PFSK-1 (cell line): ENCODE data around the gene KCNH1.

Experiments
- FOXP2 ChIP-seq: optimal IDR thresholded peaks from 2 replicates; pipeline ENCODE3; 2011; ENCODE audit warnings: borderline replicate concordance, control low read depth, inconsistent platforms; ENCODE audit not compliant: insufficient read depth; ENCODE audit errors: extremely low read length, extremely low read depth
- POLR2AphosphoS5 ChIP-seq: IDR thresholded peaks from 2 replicates; pipeline ENCODE4 v1.6.1; 2012; ENCODE audit warnings: low read depth, mild to moderate bottlenecking, control low read depth, low read length, moderate library complexity
- SIN3A ChIP-seq: IDR thresholded peaks from 2 replicates; pipeline ENCODE4 v1.6.1; 2012; ENCODE audit warnings: mild to moderate bottlenecking, low read length, moderate library complexity, borderline replicate concordance; ENCODE audit not compliant: insufficient read depth
- TAF1 ChIP-seq: IDR thresholded peaks from 2 replicates; pipeline ENCODE4 v1.6.1; 2012; ENCODE audit warnings: low read length, control low read depth, borderline replicate concordance; ENCODE audit not compliant: insufficient read depth
- TF ChIP-seq, protein P1 (sequence below), 2 experiments: IDR thresholded peaks; 2 replicates each; pipeline versions ENCODE4 v1.6.1 to v1.8.0; 2011 to 2012; ENCODE audit warnings: low read depth in 2 of 2, low read length in 2 of 2, control low read depth in 1 of 2, inconsistent platforms in 1 of 2, mild to moderate bottlenecking in 1 of 2, moderate library complexity in 1 of 2; ENCODE audit not compliant: insufficient read depth in 1 of 2

KCNH1 gene

DNA sequence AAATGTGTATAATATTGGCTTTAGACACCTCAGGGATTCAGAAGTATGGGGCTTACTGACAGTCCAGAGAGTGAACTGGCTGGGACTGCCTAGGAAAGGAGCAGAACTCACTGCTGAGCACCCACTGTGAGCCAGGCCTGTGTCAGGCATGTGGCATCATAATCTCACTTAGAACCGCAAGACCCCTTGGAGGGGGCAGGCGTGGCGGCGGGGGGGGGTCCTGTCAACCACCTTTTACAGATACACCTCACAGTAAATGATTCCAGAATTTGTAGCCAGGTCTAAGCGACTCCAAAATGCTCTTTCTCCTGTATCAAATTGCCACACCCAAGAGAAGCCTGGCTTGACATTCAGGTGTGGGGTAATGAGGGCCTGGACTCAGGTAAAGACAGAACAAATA lies 235.5 kb downstream of the KCNH1 start:
- TF ChIP-seq, protein P1, sequence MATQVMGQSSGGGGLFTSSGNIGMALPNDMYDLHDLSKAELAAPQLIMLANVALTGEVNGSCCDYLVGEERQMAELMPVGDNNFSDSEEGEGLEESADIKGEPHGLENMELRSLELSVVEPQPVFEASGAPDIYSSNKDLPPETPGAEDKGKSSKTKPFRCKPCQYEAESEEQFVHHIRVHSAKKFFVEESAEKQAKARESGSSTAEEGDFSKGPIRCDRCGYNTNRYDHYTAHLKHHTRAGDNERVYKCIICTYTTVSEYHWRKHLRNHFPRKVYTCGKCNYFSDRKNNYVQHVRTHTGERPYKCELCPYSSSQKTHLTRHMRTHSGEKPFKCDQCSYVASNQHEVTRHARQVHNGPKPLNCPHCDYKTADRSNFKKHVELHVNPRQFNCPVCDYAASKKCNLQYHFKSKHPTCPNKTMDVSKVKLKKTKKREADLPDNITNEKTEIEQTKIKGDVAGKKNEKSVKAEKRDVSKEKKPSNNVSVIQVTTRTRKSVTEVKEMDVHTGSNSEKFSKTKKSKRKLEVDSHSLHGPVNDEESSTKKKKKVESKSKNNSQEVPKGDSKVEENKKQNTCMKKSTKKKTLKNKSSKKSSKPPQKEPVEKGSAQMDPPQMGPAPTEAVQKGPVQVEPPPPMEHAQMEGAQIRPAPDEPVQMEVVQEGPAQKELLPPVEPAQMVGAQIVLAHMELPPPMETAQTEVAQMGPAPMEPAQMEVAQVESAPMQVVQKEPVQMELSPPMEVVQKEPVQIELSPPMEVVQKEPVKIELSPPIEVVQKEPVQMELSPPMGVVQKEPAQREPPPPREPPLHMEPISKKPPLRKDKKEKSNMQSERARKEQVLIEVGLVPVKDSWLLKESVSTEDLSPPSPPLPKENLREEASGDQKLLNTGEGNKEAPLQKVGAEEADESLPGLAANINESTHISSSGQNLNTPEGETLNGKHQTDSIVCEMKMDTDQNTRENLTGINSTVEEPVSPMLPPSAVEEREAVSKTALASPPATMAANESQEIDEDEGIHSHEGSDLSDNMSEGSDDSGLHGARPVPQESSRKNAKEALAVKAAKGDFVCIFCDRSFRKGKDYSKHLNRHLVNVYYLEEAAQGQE (IDR thresholded peaks at IDR 0.05; ENCODE audit: insufficient read depth in 1 of 2, low read depth in 2 of 2, low read length in 2 of 2): no peak
- TF ChIP-seq FOXP2: no peak
- TF ChIP-seq SIN3A: no peak

DNA sequence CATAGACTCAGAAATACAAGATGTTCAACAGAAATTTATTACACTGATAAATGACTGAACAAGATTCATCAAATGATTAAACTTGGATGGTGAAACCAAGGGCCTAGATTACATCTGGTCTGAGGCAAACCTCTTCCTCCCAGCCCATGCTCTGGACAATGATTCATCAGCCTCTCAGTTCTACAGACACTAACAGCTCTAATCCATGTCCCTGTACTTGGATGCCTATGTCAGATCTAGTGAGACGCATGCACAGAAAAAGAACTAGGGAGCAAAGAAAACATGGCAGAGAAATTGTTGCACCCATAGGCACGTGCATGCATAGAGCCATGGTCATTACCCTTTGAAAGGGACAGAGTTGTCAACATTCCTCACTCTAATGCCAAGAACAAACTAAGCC lies 250.1 kb downstream of the KCNH1 start:
- TF ChIP-seq POLR2AphosphoS5 (no peak), TAF1 (no peak), FOXP2 (no peak), SIN3A (no peak)
- TF ChIP-seq, protein P1 (IDR thresholded peaks at IDR 0.05; ENCODE audit: insufficient read depth in 1 of 2, low read depth in 2 of 2, low read length in 2 of 2): no peak

DNA sequence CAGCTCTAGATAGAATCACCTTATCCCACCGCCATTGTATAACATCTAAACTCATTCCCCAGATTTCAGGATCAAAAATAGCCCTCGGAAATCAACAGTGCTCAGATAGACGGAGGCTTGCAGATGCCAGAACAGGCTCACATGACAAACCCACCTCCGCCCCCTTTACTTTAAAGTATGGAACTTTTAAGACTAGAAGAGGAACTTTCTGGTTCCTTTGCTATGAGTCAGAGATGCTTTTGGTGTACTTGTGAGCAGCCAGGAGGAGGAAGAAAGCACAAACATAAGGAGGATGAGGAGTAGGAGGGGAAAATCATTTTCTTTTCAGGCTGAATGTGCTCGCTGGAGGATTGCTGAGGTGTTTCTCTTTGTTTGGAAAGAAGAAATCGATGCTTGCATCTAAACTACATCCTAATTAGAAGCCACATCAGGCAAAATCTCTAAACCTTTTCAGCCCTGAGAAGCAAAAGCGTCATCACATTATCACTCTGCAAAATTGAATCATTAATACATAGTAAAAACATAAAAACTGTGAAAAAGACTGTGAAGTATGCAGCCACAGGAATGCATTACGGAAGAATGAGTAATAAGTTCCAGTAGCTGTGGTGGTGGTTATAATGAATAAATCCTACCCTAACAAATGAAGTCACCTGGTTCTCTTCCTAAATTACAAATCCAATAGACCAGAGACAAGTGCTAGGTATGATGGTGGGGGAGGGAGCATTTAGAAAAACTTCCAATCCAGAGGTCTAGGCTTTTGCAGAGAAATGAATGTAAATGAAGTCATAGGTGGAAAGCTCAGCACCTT lies 251.3 kb downstream of the KCNH1 start:
- TF ChIP-seq POLR2AphosphoS5: no peak
- TF ChIP-seq, protein P1 (IDR thresholded peaks at IDR 0.05; ENCODE audit: insufficient read depth in 1 of 2, low read depth in 2 of 2, low read length in 2 of 2): no peak
- TF ChIP-seq TAF1: no peak
- no peak for TF ChIP-seq SIN3A
- no peak for TF ChIP-seq FOXP2

DNA sequence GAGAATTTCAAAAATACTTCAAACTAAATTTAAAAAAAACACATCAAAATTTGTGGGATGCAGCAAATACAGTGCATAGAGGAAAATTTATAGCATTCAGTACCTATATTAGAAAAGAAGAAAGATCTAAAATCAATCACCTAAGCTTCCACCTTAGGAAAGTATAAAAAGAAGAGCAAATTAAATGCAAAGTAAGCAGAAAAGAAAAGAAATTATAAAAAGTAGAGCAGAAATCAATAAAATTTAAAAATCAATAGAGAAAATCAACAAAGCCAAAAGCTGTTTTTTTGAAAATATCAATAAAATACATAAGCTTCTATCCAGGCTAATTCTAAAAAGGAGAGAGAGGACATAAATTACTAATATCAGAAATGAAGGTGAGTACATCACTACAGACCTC lies 255.4 kb downstream of the KCNH1 start:
- no peak for TF ChIP-seq POLR2AphosphoS5
- no peak for TF ChIP-seq SIN3A
- no peak for TF ChIP-seq TAF1
- TF ChIP-seq FOXP2: no peak
- TF ChIP-seq, protein P1 (IDR thresholded peaks at IDR 0.05; ENCODE audit: insufficient read depth in 1 of 2, low read depth in 2 of 2, low read length in 2 of 2): no peak

DNA sequence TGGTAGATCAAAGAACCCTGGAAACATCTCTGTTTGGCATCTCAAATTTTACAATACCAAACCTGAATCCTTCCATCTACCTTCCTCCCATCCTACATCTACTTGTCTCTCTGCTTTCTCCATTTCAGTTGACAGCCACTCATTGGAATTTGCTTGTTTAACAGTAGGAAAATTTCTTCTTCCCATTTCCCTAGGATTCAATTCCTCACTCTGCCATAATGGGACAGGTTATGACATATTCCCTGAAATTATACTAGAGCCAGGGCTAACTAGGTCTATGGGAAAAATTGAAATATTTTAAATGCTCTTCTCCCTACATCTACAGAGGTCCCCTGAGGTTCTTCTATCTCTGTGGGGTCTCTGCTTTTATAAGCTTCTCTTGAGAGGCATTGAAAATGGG lies 257.7 kb downstream of the KCNH1 start:
- TF ChIP-seq, protein P1 (IDR thresholded peaks at IDR 0.05; ENCODE audit: insufficient read depth in 1 of 2, low read depth in 2 of 2, low read length in 2 of 2): no peak
- TF ChIP-seq SIN3A (no peak), TAF1 (no peak), POLR2AphosphoS5 (no peak), FOXP2 (no peak)
